ENCODE results near the gene KRTAP5-10.
"Not testable (repeated sequence)": the region's sequence is repeated elsewhere in the genome, so short reads cannot be mapped to it uniquely, and the experiment has no call there.

GRCh38 chr11:71540521-71541304 is 24.6 kb upstream of the KRTAP5-10 start:
- TF ChIP-seq CBX5 (IDR thresholded peaks at IDR 0.05; ENCODE audit: low read depth, low read length); POLR2AphosphoS5 (IDR thresholded peaks at IDR 0.05; ENCODE audit: low read depth, low read length); EZH2 (IDR thresholded peaks at IDR 0.05; ENCODE audit: low read depth, low read length, severe bottlenecking); TAF7 (optimal IDR thresholded peaks at IDR 0.05; ENCODE audit: borderline replicate concordance, low read depth, low read length); NRF1 (IDR thresholded peaks at IDR 0.05; ENCODE audit: low read depth, low read length); BRCA1 (IDR thresholded peaks at IDR 0.05; ENCODE audit: low read depth, low read length); RAD21 (IDR thresholded peaks at IDR 0.05 in 1 of 2, conservative IDR thresholded peaks at IDR 0.05 in 1 of 2; ENCODE audit: low read depth in 2 of 2, low read length in 2 of 2); CTCF (IDR thresholded peaks at IDR 0.05; ENCODE audit: control extremely low read depth in 1 of 3, insufficient read depth in 1 of 3, low read depth in 1 of 3, low read length in 3 of 3); RBBP5 (IDR thresholded peaks at IDR 0.05; ENCODE audit: borderline replicate concordance, low read depth, low read length); CHD1 (IDR thresholded peaks at IDR 0.05; ENCODE audit: low read depth, low read length); POLR2A (IDR thresholded peaks at IDR 0.05; ENCODE audit: control extremely low read depth in 1 of 2, low read depth in 2 of 2, low read length in 2 of 2); SIX5 (IDR thresholded peaks at IDR 0.05; ENCODE audit: low read depth, low read length); JUN (IDR thresholded peaks at IDR 0.05; ENCODE audit: low read depth, low read length); GABPA (IDR thresholded peaks at IDR 0.05; ENCODE audit: borderline replicate concordance, insufficient read depth, low read length): not testable (repeated sequence)
